Measurements from ENCODE around the gene SPNS2. TPM values are rescaled to one million over a fixed set of nuclear protein-coding genes. Genes with fewer than 3 reads are reported as not detected.
A peak's percentile ranks its signal among the peaks of the same experiment; 100 is the strongest.
"Not testable (repeated sequence)": the region's sequence is repeated elsewhere in the genome, so short reads cannot be mapped to it uniquely, and the experiment has no call there.

The SPNS2 gene
- polyA plus RNA-seq, 1 donor = 7.1 TPM

- DNase-seq (ENCODE audit: low read depth) = peak; percentile 47
Measured at GRCh38 chr17:4565209-4566141, 66.8 kb downstream of the SPNS2 start.

- DNase-seq (ENCODE audit: low read depth) = peak; percentile 36
Measured at GRCh38 chr17:4566785-4567184, 68.1 kb downstream of the SPNS2 start.

DNA sequence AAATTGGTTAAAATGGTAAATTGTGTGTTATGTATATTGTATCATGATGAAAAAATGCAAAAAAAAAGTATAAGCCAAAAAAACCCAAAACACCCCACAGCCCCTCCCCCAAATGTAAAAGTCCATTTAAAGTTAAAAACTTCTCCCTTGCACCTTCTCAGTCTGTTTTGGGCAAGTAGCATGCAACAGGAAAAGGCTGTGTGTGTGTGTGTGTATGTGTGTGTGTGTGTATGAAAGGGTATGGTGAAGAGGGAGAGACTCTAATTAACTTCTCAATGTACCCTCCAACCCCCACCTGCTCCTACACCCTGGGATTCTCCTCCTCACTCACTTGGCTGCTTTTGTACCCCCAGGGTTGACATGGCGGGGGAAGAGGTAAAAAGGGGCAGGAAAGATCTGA lies 70.9 kb downstream of the SPNS2 start:
- no peak for DNase-seq (ENCODE audit: low read depth)

GRCh38 chr17:4572131-4572530 lies 73.5 kb downstream of the SPNS2 start:
- no peak for DNase-seq (ENCODE audit: low read depth)

DNA sequence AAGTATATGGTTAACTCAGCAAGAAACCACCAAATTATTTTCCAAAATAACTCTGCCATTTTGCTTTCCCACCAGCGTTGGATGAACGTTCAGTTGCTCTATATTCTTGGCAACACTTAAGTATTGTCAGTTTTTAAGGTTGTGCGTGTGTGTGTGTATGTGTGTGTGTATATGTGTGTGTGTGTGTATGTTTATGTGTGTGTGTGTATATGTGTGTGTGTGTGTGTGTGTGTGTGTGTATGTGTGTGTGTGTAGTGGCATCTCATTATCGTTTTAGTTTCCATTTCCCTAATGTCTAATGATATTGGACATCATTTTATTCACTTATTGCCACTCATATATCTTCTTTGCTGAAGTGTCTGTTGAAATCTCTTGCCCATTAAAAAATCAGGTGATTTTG lies 74.4 kb downstream of the SPNS2 start:
- no peak for DNase-seq (ENCODE audit: low read depth)

GRCh38 chr17:4573669-4574068 lies 75.0 kb downstream of the SPNS2 start:
- DNase-seq (ENCODE audit: low read depth) = no peak

DNA sequence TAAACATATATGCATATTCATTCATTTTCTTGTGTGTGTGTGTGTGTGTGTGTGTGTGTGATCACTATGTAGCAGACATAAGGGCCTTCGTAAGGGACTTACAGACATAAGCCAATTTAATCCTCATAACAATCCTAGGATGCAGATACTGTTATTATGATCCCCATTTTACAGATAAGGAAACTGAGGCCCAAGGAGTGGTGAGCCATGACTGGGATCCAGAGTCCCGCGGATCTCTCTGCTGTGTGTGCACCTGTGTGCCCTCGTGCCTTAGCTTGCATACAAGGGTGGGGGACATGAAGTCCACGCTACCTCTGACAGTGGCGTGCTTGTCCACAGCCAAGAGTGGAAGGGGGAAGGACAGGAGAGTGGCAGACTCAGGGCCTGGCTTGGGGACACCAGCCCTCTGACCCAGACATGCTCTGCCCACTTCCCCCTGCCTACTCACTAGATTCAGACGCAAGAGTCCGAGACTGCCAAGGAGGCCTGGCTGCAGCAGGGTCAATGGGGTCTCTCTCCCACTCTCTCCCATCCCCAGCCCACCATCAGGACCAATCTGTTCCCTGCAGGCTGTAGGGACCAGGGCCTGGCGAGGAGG lies 75.9 kb downstream of the SPNS2 start:
- DNase-seq (ENCODE audit: low read depth) = no peak

DNA sequence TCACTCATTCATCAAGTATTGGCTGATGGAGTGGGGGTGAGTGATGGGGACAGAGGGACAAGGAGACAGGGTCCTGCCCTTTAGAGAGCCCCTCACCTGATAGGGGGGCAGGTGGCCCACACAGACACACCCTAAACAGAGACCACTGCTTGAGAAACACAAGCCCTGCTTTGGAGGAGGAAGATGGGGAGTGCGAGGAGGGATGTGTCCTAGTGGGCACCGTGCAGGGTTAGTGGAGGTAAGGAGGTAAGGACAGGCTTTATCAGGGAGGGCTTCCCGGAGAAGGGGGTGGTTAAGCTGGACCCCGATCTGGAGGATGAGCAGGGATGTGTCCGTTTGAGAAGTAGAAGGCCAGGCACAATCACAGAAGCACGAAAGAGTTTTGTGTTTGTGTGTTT lies 77.5 kb downstream of the SPNS2 start:
- no peak for DNase-seq (ENCODE audit: low read depth)

DNA sequence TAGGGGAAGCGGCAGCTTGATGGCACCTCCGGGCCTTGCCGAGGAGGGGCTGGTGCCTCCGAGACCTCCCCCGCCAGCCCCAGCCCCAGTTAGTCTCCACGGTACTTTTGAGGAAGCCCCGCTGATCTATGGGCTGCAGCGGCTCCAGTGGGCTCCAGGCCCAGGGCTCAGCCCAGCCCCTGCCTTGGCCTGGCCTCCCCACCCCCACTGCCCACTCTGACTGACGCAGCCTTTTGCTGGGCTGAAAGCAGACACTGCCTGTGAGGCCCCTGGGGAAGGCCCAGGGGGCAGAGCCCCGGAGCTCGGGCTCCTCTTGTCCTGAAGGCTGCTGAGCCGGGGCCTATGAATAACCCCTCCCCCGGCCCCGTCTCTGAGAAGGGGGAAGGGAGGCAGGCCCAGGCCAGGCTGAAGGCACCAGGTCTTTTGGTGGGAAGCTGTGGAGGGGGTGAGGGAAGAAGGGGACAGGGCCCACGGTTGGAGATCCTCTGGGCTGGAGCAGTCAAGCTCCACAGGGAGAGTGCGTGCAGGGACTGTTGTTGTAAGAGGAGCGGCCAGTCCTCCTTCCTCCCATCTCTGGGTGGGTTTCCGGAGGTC lies 78.1 kb downstream of the SPNS2 start:
- DNase-seq (ENCODE audit: low read depth) = no peak

- no peak for DNase-seq (ENCODE audit: low read depth)
Measured at GRCh38 chr17:4577386-4577993, 78.8 kb downstream of the SPNS2 start.

DNA sequence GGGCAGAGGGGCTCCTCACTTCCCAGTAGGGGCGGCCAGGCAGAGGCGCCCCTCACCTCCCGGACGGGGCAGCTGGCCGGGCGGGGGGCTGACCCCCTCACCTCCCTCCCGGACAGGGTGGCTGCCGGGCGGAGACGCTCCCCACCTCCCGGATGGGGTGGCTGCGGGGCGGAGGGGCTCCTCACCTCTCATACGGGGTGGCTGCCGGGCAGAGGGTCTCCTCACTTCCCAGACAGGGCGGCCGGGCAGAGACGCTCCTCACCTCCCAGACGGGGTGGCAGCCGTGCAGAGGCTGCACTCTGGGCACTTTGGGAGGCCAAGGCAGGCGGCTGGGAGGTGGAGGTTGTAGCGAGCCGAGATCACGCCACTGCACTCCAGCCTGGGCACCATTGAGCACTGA lies 79.7 kb downstream of the SPNS2 start:
- not testable (repeated sequence) for DNase-seq (ENCODE audit: low read depth)

- no peak for DNase-seq (ENCODE audit: low read depth)
Measured at GRCh38 chr17:4579678-4580077, 81.0 kb downstream of the SPNS2 start.

DNA sequence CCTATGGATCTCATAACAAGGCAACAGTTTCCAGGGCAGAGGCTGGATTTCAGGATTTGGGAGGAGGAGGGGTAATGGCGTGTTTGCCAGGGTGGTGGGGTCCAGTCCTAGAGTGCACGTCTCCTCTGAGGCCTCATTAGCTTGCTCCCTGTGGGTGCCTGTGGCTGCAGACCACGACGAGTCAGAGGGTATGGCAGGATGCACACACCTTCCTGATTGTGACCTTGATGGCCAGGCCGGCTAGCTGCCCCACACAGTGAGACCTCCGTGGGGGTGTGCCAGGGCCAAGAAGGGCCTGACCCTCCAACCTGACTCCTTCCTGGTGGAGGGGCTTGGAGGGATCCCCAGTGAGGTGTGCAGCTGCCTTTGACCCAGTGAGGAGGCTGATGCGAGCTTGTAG lies 81.6 kb downstream of the SPNS2 start:
- DNase-seq (ENCODE audit: low read depth) = no peak

DNA sequence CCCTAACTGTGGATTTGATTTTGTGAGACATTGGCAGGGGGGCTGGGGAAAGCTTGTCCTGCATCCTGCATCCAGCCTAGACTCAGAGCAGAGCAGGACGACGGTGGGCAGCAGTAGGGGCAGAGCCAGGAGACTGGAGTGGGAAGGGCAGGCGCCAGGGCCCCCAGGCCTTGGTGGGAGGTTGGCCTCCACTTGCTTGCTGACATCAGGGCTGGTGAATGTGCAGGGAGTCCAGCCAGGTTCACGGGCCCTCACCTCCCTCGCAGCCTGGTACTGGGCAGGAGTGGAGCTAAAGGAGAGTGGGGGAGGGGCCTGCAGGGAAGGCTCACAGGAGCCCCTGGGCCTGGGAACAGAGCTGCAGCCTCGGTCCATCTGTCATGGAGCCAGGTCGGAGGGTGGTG lies 83.4 kb downstream of the SPNS2 start:
- DNase-seq (ENCODE audit: low read depth) = no peak

DNA sequence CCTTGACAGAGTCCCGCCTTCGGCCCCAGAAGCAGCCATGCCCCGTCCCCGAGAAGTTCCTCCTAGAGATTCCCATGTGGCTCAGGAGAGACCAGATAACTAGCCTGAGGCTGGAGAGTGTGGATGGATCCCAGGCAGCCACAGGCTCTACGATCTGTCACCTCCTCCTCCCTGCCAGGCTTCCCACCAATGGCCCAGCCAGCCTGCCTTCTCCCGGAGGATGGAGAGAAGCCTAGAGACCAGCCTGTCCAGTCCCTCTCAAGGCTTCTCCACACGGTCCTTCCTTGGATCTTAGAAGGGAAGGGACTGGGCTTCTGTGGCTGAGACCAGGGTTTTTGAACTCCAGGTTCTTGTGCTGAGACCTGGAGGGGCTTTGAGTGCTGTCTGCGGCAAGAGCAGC lies 84.0 kb downstream of the SPNS2 start:
- DNase-seq (ENCODE audit: low read depth) = no peak

DNA sequence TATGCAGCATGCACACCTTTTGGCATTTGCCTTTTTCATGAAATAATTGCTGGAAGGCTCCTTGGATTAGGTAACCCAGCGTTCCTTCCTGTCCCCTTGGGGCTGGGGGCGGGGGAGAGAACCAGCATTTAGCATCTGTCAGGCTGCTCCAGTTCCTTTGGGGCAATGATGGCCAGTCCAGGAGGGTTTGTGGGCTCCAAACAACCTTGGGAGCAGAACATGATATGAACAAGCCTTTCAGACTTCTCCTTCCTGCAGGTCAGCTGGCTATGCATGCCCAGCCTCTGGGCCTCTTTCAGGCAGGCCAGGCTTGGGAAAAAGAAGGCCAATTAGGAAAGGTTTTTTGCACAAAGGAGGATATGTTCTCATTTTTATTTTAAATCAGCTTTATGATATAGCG lies 84.5 kb downstream of the SPNS2 start:
- no peak for DNase-seq (ENCODE audit: low read depth)

DNA sequence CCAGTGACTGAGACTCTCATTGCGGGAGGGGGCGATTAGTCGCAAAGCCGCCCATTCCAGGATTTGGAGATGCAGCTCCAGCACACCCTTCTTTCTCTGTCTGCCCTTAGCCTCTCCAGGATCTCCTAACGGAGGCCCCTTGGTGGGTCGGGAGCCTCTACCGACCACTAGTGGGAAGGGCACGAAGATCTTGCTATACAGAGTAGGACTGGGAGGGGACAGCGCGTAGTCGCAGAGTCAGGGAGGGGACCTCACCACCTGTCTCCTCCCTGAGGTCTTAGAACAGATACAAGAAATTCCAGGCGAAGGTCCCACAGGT lies 85.1 kb downstream of the SPNS2 start:
- no peak for DNase-seq (ENCODE audit: low read depth)

GRCh38 chr17:4584101-4584916 lies 85.6 kb downstream of the SPNS2 start, which contains the start of gene SMTNL2:
Gene SMTNL2 (plus strand): TSS chr17:4584529. CDS start chr17:4584606, 77 bp downstream.
- DNase-seq (ENCODE audit: low read depth) = no peak

DNA sequence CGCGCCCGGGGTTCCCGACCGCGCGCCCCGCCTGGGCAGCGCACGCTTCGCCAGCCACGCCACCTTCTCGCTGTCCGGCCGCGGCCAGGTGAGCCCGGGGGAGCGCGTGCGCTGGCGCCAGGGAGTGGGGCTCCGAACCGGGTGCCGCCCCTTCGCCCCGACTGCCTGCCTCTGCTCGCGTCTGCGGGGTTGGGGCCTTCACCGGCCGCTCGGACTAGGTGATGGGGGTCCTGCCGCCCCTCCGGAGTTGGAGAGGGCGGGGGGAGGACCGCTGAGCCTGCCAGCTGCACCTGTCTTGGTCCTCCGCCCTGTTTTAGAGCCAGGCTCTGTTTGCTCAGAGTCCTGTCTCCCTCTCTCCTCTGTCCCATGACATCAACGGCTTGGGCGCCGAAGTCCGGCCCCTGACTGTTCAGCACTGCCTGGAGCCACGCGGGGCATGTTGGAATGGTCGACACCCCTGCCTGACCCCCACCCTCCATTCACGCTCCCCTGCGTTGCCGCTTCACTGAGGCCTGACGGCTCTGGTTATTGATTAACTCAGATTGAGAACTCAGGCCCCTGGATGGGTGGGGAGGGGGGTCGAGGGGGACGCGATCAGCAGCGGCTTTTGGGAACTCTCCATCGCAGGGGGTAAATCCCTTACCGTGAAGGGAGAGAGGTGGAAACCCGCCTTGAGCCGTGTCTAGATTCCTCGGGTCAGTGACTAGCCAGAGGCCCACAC lies 86.4 kb downstream of the SPNS2 start:
- no peak for DNase-seq (ENCODE audit: low read depth)

GRCh38 chr17:4585638-4585994 lies 86.9 kb downstream of the SPNS2 start:
- no peak for DNase-seq (ENCODE audit: low read depth)

- DNase-seq (ENCODE audit: low read depth) = no peak
Measured at GRCh38 chr17:4586043-4586442, 87.4 kb downstream of the SPNS2 start.

All from forelimb muscle (tissue), 1 donor.